NCI-H1694 treated with DMSO at 0.1 percent for 48 hours (cell line): ENCODE measurements around the gene LRP6.

Experiments
- DNase-seq: peaks from one replicate; lab custom pipeline; 2025; lab: John Stamatoyannopoulos, UW

LRP6 gene

GRCh38 chr12:12214635-12215131 lies 52.2 kb downstream of the LRP6 start:
- no peak for DNase-seq

GRCh38 chr12:12214201-12214600 lies 52.6 kb downstream of the LRP6 start:
- no peak for DNase-seq

GRCh38 chr12:12212769-12213168 lies 54.1 kb downstream of the LRP6 start:
- DNase-seq: no peak

- DNase-seq: no peak
Observed at GRCh38 chr12:12210983-12211382, 55.9 kb downstream of the LRP6 start.

GRCh38 chr12:12210416-12210815 lies 56.4 kb downstream of the LRP6 start:
- no peak for DNase-seq

- DNase-seq: no peak
Observed at GRCh38 chr12:12209675-12210074, 57.2 kb downstream of the LRP6 start.

- no peak for DNase-seq
Observed at GRCh38 chr12:12209043-12209442, 57.8 kb downstream of the LRP6 start.

GRCh38 chr12:12207746-12208145 lies 59.1 kb downstream of the LRP6 start:
- DNase-seq: no peak

- no peak for DNase-seq
Observed at GRCh38 chr12:12206776-12207388, 60.0 kb downstream of the LRP6 start.

- DNase-seq: no peak
Observed at GRCh38 chr12:12202747-12203146, 64.1 kb downstream of the LRP6 start.

- no peak for DNase-seq
Observed at GRCh38 chr12:12202105-12202504, 64.7 kb downstream of the LRP6 start.

GRCh38 chr12:12201274-12201758 lies 65.5 kb downstream of the LRP6 start:
- no peak for DNase-seq

GRCh38 chr12:12200363-12200762 lies 66.5 kb downstream of the LRP6 start:
- no peak for DNase-seq

- DNase-seq: no peak
Observed at GRCh38 chr12:12198124-12198523, 68.7 kb downstream of the LRP6 start.

- no peak for DNase-seq
Observed at GRCh38 chr12:12197128-12197527, 69.7 kb downstream of the LRP6 start.

- no peak for DNase-seq
Observed at GRCh38 chr12:12195516-12195915, 71.3 kb downstream of the LRP6 start.

- no peak for DNase-seq
Observed at GRCh38 chr12:12195081-12195480, 71.8 kb downstream of the LRP6 start.

GRCh38 chr12:12194206-12194605 lies 72.6 kb downstream of the LRP6 start:
- no peak for DNase-seq

- no peak for DNase-seq
Observed at GRCh38 chr12:12191008-12191407, 75.8 kb downstream of the LRP6 start.

- no peak for DNase-seq
Observed at GRCh38 chr12:12190087-12190809, 76.6 kb downstream of the LRP6 start.

GRCh38 chr12:12185414-12185813 lies 81.4 kb downstream of the LRP6 start:
- no peak for DNase-seq

- no peak for DNase-seq
Observed at GRCh38 chr12:12182703-12183365, 84.0 kb downstream of the LRP6 start.

- no peak for DNase-seq
Observed at GRCh38 chr12:12181511-12181910, 85.3 kb downstream of the LRP6 start.
